Activated CD4-positive, alpha-beta T cell treated with anti-CD3 and anti-CD28 coated beads for 1 hour (primary cell): ENCODE measurements around the gene CXCL14.

Source experiments
- DNase-seq: peaks from one replicate; pipeline ENCODE4 v3.0.0-alpha.2; 2020

The CXCL14 gene

DNA sequence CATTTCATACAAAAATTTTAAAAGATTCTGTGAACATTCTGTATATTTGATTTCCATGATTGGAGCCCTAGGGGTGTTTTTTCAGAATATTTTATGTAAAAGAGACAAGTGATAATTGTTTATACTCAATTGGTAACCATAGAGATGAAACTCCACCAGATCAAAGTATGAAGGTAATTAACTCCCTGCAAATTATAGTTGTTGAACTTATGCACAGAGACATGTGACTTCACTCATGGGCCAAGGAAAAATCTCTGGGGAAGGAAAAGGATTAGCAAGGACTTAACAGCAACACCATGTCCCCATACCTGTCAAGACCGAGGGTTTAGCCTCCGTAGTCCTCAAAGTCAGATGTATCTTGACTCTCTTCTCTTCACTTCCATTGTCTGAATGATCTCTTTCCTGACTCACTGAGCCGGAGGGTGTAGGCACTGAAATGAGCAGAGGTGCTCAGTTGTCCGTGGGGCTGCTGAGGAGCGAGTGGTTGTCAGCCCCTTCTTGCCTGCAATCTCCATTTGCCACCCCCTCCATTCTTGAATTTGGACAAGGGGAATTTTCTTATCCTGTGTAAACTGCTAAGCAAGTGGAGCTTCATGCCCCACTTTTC is 17.5 kb upstream of the CXCL14 start:
- no peak for DNase-seq

DNA sequence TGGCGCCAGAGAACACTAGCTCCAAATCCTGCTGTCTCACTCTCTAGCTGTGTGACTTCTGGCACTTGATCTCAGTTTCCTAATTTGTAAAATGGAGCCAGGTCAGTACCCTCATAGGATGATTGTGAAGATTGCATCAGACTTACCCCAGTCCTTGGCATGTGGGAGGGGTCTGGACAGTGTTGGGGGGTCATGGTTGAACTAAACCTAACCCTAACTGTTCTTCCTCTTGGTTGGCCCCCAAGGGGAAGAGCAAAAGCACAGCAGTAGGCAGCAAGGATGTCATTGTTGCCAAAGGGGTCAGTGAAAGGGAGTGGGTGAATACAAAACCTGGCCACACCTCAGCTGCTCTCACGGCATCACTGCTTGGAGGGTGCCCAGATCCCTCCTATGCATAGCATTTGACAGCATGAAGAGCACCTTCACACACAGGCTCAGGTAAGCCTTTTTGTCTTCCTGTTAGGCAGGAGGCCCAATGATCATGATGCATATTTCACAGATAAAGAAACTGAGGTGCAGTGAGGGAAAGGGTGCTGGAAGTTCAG is 15.7 kb upstream of the CXCL14 start:
- DNase-seq, result no peak

DNA sequence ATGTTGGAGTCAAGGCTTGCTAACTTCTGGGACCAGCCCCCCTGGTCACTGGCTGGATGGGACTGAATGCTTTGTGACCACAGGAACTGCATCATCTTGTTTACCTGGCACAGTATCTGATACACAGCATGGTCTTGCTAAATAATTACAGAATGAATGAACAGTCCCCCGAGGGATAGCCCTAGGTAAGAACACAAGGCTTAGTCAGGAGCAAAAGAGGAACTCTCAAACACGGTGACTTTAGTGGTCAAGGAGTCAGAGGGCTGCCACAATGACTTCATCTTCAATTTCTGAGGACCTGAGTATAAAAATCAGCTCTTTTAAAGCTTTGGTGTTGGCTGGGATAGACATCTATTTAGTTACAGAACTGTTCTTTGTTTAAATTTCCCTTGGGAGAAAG is 15.1 kb upstream of the CXCL14 start:
- DNase-seq, result no peak

DNA sequence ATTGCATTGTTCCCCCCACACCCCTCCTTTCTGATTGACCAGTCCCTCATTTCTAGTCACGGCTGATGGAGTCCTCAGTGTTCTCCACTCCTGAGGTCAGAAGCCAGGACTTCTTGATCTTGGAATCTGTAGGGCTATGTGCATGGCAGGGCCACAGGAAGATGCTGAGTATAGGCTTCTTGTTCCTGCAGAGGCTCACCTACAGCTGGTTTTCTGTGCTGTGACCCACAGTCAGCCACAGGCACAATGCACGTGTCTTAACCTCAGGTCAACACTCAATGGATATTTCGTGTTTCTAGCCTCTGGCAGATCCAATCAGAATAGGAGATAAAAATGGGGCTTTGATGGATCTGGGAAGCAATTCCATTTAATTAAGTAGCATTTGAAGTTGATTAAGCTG is 14.3 kb upstream of the CXCL14 start:
- DNase-seq, result no peak

DNA sequence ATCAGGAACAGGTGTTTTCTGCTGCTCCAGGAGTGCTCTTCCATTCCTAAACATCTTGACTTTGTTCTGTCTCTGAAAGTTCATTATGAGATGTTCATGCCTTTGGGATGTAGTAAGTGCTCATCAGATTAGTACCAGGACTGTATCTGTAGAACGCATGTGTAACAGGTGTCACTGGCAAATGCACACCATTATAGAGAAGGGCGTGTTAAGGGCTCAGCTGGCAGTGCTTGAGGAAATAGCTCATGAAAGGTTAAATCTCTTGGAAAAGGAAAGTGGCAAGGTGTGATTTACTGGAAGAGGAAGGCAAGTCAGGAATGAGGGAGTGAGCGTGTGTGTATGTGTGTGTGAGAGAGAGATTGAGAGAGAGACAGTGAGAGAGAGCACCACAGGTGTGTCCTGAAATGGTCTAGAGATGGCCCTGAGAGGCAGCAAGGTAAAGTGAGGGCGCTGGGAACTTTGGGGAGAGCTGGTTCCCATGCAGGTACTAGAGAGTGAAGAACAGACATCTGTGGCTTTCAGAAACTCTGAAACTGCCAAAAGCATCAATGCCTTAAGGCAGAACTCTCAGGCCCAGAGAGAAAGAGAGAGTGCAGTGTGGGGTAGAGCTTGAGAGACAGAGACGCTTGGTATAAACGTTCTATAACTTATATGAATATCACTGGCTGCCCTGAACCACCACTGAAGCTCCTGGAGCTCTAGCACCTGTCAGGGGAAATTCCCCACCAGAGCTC is 13.7 kb upstream of the CXCL14 start:
- no peak for DNase-seq

DNA sequence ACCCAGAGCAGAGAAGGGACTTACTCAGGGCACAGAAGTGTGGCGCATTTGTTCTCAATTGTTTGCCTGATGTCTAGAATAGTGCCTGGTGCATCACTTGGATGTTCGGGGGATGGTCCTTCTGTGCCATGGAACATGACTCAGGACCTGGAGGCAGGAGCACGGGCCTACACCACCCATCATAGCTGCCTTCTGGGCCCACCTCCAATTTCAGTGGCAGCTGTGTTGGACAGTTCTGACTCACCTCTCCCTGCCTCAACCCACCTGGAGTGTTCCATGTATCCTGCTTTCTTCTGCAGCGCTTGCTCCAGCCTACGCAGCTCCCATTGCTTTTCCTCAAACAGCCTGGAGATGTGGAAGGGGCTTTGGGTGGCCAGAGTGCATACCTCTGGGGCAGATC is 12.5 kb upstream of the CXCL14 start:
- no peak for DNase-seq

DNA sequence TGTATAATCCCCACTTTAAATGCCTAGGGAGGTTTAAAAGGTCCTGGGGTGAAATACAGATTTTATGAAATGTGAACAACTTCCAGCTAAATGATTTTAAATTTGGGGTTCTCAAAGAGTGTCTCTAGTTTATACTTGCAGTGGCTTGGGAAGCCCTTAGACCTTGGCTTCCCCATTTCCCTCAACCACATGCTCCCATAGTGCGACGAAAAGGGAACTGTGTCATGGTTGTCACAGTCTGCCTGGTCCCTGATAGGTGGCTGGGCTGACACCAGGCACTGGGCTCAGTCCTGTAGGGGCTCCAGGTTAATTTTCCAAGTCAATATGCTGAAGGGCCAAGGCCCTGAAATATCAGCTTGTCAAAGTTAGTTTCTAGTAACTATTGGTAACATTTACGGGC is 10.4 kb upstream of the CXCL14 start:
- no peak for DNase-seq

DNA sequence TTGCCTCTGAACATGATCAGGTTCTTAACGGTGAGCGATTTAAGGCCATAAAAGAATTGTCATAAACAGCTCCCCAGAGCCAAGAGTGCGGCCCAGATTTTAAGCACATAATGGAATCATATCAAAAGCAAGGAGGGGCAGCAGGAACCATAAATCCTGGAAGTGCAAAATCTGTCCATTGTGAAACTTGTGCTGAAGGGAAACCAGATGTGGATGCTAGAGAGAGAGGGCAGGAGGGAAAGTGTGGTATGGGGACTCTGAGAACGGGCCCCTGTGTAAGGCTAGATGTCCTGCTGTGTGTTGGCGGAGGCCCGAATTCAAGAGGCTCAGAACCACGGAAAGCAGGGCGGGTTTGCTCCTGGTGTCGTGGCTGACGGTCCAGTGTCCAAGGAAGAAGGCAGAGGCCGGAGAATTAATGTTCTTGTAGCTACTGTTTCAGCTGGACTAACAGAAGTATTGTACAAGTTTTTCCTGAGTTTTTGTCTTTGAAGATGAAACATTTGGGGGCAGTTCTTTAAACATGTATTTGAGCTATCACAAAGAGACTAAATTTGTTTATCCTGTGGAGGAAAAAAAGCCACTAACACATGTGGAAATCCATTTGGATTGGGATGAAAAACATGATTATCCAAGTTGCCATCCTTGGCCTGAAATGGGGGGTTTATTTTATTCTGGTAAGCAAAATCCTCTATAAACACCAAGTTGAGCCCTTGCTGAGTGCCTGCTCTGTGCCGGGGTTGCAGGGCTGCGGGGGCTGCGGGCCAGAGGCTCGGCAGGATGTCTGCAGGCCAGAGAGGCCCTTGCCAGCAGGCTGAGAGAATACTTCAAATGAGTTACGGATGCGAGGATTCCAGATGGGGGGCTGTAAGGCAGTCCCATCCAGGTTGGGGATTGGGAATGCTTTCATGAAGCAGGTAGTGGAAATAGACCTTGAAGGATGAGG is 9.2 kb upstream of the CXCL14 start:
- DNase-seq, result no peak

DNA sequence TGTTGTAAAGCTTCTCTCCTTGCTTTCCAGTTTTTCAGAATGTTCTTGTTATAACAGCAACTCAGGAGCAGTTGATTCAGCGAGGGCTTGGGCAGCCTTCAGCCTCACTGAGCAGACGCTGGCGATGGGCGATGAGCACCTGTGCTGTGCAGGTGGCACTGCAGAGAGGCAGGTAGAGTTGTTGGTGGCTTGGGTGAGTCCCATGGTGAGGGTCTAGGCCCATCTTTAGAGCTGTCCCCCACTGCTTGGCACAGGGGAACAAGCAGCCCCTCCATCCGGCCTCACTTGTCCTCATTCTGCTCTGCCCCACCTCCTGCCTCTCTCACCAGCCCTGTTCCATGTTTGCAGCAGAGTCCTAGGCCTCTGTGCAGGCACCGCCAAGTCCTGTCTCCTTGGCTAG is 6.1 kb upstream of the CXCL14 start:
- DNase-seq, result no peak

DNA sequence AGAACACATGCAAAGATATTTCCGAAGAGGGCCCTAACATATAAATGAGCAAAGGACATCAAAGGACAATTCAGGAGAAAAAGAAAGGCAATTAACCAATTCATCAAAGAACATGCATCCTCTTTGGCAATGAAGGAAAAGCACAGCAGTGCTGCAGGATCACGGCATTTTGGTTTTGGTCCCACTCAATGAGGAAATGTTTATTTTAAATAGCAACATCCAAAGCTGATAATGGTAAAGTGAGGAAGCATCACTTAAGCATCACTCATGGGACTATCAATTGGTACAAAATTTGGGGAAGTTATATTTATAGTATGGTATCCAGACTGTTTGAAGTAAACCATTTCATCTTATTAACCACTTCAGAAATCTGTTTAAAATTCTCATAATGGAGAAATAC is 5.5 kb upstream of the CXCL14 start:
- no peak for DNase-seq

DNA sequence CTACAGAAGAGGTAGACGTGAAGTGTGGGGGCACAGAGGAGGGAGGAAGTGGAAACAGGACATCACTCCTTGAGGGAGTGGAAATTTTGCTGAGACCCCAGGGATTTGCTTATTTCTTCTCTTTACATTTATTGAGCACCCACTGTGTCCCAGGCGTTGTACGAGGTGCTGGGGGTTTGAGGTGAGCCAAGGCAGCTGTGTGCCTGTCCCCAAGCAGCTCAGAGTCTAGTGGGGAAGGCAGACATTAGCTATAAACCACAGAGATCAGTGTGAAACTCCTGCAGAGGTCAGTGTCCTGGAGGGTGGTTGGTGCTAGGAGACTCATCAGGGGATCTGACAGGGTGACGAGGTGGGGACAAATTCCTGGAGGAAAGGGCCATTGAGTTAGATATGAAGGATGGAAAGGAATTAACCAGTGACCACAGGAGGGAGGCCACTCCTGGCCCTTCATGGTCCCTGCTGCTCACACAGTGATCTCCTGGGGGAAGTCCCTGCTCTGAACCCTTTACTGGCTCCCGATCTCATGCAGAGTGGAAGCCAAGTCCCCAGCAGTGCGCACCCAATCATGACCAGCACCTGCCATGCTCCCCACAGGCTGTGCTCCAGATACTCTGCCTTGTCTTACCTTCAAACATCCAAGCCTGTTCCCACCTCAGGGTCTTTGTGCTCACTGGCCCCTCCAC is 3.4 kb upstream of the CXCL14 start:
- no peak for DNase-seq

DNA sequence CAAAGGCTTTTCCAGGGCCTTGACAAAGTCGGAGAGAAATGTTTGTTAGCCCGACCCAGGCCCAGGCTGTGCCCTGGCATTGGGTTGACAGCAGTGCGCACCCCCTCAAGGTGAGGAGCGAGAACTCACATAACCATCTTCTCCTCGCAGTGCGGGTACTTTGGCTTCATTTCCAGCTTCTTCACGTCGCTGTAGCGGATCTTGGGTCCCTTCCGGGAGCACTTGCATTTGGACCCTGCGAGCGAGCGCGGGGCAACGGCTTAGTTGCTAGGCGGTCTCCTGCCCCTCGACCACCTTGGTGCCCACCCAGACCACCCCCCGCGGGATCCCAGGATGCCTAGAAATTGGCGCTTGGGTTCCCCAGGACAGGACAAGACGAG is 496 bp downstream of the CXCL14 start:
- no peak for DNase-seq

DNA sequence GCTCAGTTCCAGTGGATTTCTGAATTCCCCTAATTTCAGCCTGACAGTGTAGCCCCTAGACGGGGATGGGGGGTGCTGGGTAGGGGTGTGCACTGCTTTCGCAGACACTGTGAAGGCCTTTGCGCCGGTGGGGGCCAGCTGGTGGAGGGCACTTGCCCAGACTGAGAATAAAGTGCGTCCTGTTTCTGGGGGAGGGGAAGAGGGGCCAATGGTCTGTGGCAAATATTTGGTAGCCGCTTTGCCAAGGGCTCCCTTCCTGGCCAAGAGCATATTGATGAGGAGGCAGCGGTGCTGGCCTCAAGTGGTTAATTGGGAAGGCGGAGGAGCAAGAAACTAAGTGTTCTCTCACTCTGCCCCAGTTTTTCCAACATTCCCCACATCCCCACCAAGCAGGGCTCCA is 1.4 kb downstream of the CXCL14 start:
- no peak for DNase-seq

DNA sequence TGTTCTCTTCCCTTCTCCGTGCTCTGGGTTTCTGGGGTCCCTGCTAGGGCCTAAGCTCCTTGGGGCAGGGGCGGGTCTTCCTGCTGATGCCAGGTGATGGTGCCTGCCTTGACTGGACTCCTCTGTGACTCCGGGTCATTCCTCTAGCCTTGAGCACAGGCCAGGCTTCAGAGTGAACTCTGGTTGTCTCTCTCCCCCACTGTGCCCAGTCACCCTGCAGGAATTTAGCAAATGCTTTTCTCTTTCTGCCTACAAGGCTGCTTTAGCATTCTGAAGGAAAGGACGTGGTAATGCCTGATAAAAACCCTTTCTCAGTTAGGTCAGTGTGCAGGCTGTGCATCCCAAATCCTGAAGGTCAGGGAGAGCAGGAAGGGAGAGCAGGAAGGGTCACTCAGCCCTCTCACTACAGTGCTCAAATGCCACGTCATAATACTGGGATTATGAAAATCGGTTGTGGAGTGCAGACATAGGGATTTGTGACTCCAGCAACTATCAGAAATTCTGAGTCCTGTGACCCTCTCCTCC is 2.7 kb downstream of the CXCL14 start:
- no peak for DNase-seq

DNA sequence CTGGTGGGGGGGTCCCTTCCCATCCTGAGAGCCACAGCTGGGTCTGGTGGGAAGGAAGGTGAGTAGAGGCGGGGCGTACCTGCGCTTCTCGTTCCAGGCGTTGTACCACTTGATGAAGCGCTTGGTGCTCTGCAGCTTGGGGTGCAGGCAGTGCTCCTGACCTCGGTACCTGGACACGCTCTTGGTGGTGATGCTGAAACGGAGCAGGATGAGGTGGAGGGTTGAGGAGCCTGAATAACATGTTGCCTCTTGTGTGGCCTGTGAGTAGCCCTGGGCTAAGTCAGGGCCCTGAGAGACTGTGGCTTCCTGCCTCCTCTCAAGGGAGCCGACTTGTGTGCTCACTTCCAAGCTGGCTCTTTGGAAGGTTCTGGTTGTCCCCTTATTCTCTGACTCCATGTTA is 4.3 kb downstream of the CXCL14 start:
- no peak for DNase-seq

DNA sequence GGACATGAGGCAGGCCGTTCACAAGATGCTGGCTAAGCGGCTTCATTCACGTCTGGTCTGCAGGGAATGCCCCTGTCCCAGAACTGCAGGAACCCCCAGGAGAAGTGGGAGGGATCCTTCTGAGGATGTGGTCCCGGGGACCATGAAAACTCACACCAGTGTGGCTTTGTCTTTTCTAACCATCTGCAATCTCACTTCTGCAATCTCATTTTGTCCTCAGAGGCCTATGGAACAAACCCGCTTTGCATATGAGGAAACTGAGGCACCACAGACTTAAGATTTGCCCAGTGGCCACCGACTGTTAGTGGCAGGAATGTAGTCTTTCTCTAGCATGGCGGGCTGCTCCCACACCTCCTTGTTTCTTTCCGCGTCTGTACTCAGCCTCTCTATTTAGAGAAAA is 6.9 kb downstream of the CXCL14 start:
- no peak for DNase-seq

DNA sequence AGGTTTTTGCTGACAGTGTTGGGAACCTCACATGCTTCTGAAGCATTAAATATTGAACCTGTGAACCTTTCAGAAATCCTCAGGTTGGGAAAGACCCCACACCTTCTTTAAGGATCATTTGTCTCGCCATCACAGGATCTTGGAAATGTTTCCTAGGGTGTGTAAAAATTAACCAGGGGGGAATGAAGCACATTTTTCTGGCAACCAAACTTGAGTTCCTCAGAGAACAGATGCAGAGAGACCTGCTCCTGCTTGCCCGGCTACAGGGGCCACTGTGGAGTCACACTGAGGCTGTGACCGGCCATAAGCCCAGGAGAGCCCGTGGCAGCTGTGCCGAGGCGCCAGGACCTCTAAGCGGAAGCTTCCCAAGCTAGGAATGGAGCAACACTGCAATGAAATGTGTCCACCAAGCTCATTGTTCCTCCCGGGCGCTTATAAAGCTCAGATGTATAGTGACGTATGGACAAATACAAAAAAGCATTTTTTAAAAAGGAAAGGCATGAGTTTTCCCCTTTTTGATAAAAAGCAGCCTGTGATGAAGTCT is 7.7 kb downstream of the CXCL14 start:
- DNase-seq, result no peak

DNA sequence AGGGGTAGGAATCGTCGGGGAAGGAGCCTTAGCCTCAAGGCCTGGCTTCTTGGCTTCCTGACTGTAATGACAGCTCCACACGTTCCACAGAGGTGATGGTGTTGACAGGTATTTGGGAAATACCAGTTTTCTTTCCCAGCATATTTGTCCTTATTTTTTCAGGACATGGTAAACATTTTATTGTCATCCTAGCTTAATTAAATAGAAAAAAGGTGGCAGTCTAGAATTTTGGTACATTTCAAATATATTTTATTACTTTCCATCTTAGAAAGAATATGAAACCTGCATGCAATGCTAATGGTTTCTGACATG is 8.4 kb downstream of the CXCL14 start:
- DNase-seq, result no peak

DNA sequence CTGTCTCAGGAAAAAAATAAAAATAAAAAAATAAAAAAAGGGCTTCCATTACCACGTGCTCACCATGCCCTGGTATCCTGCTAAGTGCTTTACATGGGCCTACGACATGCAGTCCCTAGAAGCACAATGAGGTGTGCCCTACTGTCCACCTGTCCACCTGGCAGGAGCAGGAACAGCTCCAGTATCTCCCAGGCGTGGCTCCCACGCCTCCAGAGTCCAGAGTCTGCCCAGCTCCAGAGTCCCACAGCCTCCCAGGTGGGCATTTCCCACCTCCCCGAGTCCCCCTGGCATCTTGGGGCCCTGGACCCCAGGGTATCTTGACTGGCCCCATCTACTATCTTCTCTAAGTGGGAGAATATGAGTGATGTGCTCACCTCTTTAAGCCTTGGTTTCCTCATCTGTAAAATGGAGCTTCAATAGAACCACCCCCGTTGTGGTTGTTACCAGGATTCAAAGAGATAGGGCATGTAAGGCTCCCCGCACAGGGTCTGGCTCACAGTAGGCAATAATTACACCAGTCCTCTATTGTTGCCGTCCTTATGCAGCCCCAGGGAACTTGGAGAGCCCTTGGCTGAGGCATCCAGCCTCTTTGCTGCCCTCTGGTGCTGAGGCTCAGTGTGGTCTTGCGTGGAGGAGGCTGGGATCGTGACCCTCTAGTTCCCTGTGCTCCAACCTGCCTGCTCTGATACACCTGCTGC is 8.9 kb downstream of the CXCL14 start:
- DNase-seq, result no peak

DNA sequence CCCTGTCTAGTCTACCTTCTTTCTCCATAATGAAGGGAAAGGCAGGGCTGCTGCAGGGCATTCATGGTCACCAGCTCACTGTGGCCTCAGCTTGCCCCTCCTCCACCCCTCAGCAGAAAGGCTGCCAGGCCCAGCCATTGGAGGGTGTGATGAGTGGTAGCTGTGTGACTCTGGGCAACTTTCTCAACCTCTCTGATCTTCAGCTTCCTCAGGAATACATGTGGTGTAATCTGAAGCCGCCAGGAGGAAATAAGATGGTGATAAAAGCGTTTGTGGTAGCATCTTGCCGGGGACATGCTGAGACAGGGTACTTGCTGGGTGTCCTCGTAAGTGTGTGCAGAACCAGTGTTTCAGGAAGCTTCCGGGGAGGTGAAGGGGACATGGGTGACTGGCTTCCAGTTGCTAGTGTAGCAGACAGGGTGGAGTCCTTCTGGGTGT is 9.8 kb downstream of the CXCL14 start:
- DNase-seq, result no peak

DNA sequence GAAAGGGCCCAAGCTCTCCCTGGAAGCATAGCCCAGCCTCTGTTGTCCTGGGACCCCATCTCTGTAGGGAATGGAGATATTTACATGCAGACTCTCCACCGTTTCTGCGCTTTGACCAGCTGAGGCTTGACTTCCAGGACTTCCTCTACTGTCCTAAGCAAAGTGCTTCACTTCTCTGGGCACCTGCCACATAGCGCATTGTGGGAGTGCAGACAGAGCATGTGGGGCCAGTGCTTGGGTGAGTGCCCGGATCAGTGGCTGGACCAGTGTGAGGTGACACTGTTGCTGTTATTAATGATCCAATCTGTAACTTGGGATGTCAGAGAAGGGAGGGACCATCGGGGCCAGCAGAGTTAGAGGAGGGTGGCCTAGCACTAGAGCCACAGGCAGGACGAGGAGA is 10.5 kb downstream of the CXCL14 start:
- no peak for DNase-seq

DNA sequence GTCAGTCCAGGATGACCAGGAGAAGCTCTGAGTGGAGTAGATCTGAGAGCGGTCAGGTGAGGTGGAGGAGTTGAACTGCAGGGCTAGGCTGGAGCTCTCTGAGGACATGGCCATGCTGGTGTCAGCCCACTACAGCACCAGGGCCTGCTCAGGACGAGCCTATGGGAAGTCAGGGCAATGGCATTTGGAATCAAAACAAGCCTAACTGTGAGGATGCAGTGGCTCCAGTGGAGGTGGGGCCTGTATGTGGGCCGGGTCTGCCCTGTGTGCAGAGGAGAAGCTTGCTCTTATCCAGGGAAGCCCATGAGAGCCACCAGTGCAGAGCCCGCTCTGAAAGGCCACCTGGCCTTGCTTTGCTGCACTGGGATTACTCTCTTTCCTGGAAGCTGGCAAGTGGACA is 11.1 kb downstream of the CXCL14 start:
- DNase-seq, result no peak
